HG02571 (cell line): Measurements from ENCODE around the gene POMGNT2.
"Not testable (repeated sequence)": the region's sequence is repeated elsewhere in the genome, so short reads cannot be mapped to it uniquely, and the experiment has no call there.

Source experiments
- ATAC-seq: cut with Tn5 transposase; IDR thresholded peaks from one replicate; pipeline ENCODE4 v1.9.1; 2021; ENCODE audit warnings: mild to moderate bottlenecking, moderate library complexity; ENCODE audit not compliant: unreplicated experiment

POMGNT2 gene

GRCh38 chr3:43048470-43048869 is 57.4 kb downstream of the POMGNT2 start:
- ATAC-seq: no peak

GRCh38 chr3:43046583-43046982 is 59.3 kb downstream of the POMGNT2 start:
- no peak for ATAC-seq

GRCh38 chr3:43045079-43045478 is 60.8 kb downstream of the POMGNT2 start:
- ATAC-seq: not testable (repeated sequence)

GRCh38 chr3:43043793-43044192 is 62.1 kb downstream of the POMGNT2 start:
- ATAC-seq: no peak

- no peak for ATAC-seq
These were observed 62.7 kb downstream of the POMGNT2 start for GRCh38 chr3:43043071-43043766.

- ATAC-seq: no peak
These were observed 64.4 kb downstream of the POMGNT2 start for GRCh38 chr3:43041517-43041916.

GRCh38 chr3:43038010-43038409 is 67.9 kb downstream of the POMGNT2 start:
- no peak for ATAC-seq

GRCh38 chr3:43036621-43037423 is 69.1 kb downstream of the POMGNT2 start:
- ATAC-seq: no peak

- no peak for ATAC-seq
These were observed 70.0 kb downstream of the POMGNT2 start for GRCh38 chr3:43035801-43036365.

- no peak for ATAC-seq
These were observed 71.0 kb downstream of the POMGNT2 start for GRCh38 chr3:43034911-43035310.

GRCh38 chr3:43034200-43034599 is 71.7 kb downstream of the POMGNT2 start:
- no peak for ATAC-seq

- ATAC-seq: no peak
These were observed 72.9 kb downstream of the POMGNT2 start for GRCh38 chr3:43032646-43033628.

GRCh38 chr3:43031889-43032545 is 73.9 kb downstream of the POMGNT2 start:
- ATAC-seq: no peak

- ATAC-seq: no peak
These were observed 74.4 kb downstream of the POMGNT2 start for GRCh38 chr3:43031485-43031884.

- no peak for ATAC-seq
These were observed 75.5 kb downstream of the POMGNT2 start for GRCh38 chr3:43030162-43030935.
